ELR (cell line): ENCODE measurements around the gene ERFL.

ENCODE experiments used
- DNase-seq: peaks from one replicate; pipeline ENCODE4 v3.0.0-alpha.2; 2015; ENCODE audit warnings: low read depth

Gene ERFL

GRCh38 chr19:41928221-41928683 is at the start of gene ERFL:
Gene ERFL (minus strand): TSS chr19:41928449. CDS start chr19:41912919, 15,530 bp downstream.
- no peak for DNase-seq

- no peak for DNase-seq
Measured at GRCh38 chr19:41977916-41978315, 49.7 kb upstream of the ERFL start.

GRCh38 chr19:41974652-41975051 is 46.4 kb upstream of the ERFL start:
- no peak for DNase-seq

- DNase-seq: no peak
Measured at GRCh38 chr19:41971363-41971762, 43.1 kb upstream of the ERFL start.

GRCh38 chr19:41969772-41970458 is 41.7 kb upstream of the ERFL start:
- no peak for DNase-seq

GRCh38 chr19:41968751-41969595 is 40.7 kb upstream of the ERFL start:
- no peak for DNase-seq

- no peak for DNase-seq
Measured at GRCh38 chr19:41967054-41967783, 39.0 kb upstream of the ERFL start.

GRCh38 chr19:41965106-41965505 is 36.9 kb upstream of the ERFL start:
- no peak for DNase-seq

- no peak for DNase-seq
Measured at GRCh38 chr19:41960973-41961372, 32.7 kb upstream of the ERFL start.

- peak; percentile 93 for DNase-seq
Measured at GRCh38 chr19:41959056-41960053, 31.1 kb upstream of the ERFL start, which contains the start of gene RABAC1. Gene RABAC1 (minus strand): TSS chr19:41959321. CDS start chr19:41959292, 29 bp downstream.

- DNase-seq: peak; percentile 74
Measured at GRCh38 chr19:41958367-41959055, 30.3 kb upstream of the ERFL start.

GRCh38 chr19:41957838-41958366 is 29.7 kb upstream of the ERFL start:
- peak; percentile 88 for DNase-seq

GRCh38 chr19:41957161-41957837 is 29.1 kb upstream of the ERFL start:
- no peak for DNase-seq

- DNase-seq: no peak
Measured at GRCh38 chr19:41956621-41957020, 28.4 kb upstream of the ERFL start.

- no peak for DNase-seq
Measured at GRCh38 chr19:41955521-41955920, 27.3 kb upstream of the ERFL start.

GRCh38 chr19:41951686-41952172 is 23.5 kb upstream of the ERFL start:
- DNase-seq: peak; percentile 71

GRCh38 chr19:41947091-41947490 is 18.8 kb upstream of the ERFL start:
- no peak for DNase-seq

GRCh38 chr19:41945135-41945766 is 17.0 kb upstream of the ERFL start:
- no peak for DNase-seq

- no peak for DNase-seq
Measured at GRCh38 chr19:41944336-41944735, 16.1 kb upstream of the ERFL start.
